Fibroblast of mammary gland (primary cell): Measurements from ENCODE around the gene RPS21.

Experiments used
- DNase-seq: peaks from one replicate; pipeline ENCODE4 v3.0.0-alpha.2; 2010; ENCODE audit warnings: low read depth
- H3K4me3 ChIP-seq: 2 replicates; pipeline ENCODE4 v1.5.1; 2011; ENCODE audit warnings: low read depth, mild to moderate bottlenecking, low read length, moderate library complexity; ENCODE audit not compliant: control insufficient read depth
- TF ChIP-seq, protein P1 (sequence below): conservative IDR thresholded peaks from 2 replicates; pipeline ENCODE4 v1.5.1; 2011; ENCODE audit warnings: low read depth, low read length, inconsistent platforms; ENCODE audit not compliant: control insufficient read depth, insufficient read depth

RPS21 gene

DNA sequence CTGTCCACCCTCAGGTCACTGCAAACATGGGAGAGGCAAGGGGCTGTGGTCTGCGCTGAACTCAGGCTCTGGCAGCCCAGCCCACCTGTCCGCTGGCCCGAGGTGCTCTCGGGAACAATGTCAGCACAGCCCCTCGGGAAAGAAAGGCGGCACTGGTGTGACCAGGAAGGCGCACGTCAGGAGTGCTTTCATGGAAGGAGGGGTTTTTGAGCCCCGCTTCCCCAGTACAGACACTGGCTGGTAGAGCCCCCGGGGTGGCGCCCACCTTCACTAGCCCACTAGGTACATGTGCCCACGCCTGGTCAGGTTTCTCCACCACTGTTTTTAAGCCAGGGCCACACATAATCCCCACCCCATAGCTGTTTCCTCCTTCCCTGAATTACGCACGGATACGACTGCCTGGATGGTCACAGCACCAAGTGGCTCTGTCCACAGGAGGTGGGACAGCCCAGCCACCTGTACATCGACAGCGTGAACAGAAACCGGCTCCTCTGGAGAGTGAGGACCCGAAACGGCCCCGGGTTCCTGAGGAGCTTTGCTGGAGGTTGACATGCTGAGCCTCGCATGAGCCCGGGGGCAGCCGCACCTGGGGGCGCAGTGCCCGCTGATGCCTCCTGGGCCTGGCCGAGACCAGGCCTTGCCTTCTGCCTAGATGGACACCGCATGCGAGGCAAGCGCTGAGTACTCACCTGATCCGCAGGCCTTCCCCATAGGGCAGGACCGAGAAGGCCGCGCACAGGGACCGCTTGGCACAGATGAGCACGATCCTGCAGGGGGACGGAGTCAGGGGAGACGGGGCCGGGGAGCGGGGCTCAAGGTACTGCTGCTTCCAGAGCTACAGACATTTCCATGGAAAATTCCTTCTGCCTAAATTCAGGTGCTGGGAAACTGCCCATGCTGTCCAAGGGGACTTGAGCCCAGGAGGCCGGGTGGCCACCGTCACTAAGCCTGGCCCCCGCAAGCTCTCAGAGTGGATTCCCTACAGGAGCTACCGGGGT is 7.6 kb downstream of the RPS21 start:
- TF ChIP-seq, protein P1, sequence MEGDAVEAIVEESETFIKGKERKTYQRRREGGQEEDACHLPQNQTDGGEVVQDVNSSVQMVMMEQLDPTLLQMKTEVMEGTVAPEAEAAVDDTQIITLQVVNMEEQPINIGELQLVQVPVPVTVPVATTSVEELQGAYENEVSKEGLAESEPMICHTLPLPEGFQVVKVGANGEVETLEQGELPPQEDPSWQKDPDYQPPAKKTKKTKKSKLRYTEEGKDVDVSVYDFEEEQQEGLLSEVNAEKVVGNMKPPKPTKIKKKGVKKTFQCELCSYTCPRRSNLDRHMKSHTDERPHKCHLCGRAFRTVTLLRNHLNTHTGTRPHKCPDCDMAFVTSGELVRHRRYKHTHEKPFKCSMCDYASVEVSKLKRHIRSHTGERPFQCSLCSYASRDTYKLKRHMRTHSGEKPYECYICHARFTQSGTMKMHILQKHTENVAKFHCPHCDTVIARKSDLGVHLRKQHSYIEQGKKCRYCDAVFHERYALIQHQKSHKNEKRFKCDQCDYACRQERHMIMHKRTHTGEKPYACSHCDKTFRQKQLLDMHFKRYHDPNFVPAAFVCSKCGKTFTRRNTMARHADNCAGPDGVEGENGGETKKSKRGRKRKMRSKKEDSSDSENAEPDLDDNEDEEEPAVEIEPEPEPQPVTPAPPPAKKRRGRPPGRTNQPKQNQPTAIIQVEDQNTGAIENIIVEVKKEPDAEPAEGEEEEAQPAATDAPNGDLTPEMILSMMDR, result no peak
- H3K4me3 ChIP-seq, result no peak overlapping the region
- no peak for DNase-seq

DNA sequence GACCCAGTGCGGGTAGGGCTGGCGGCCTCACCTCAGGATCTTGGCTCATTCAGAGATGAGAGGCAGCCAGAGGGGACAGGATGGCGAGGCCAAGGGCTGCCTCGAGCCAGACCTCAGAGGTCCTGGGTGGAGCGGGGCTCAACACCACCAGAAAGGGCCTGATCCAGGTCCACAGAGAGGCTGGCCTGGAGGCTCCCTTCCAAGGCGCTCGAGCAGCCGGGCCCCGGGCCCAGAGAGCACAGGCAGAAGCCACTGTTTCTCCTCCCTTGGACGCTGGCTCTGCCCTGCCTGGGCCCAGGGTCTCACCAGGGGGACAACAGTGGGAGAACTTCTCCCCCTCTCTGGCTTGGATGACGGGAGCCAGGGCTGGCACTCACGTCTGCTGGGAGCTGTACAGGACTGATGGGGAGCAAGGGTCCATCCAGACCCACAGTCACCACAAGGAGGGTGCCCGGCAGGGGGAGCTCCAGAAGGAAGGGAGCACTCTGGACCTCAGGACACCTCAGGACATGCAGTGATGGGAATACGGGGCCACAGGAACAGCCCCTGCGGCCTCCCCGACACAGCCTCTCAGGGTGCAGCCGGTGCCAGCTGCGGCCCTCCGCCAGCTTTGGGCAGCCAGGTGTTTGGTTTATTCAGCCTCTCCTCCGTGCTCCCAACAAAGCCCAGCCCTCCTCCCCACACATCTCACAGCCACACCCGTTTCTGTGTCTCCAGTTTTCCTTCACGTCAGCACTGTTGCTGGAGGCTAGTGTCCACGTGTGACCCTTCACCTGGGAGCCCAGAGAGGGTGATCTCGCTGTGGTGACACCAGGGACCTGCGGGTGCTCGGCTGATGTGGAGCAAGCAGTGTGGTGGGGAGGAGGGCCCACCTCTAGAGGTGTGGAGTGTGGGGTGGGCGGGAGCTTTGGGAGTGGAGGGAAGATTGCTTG is 8.7 kb downstream of the RPS21 start:
- no peak for DNase-seq
- TF ChIP-seq, protein P1, result peak; percentile 5
- H3K4me3 ChIP-seq, result no peak overlapping the region

DNA sequence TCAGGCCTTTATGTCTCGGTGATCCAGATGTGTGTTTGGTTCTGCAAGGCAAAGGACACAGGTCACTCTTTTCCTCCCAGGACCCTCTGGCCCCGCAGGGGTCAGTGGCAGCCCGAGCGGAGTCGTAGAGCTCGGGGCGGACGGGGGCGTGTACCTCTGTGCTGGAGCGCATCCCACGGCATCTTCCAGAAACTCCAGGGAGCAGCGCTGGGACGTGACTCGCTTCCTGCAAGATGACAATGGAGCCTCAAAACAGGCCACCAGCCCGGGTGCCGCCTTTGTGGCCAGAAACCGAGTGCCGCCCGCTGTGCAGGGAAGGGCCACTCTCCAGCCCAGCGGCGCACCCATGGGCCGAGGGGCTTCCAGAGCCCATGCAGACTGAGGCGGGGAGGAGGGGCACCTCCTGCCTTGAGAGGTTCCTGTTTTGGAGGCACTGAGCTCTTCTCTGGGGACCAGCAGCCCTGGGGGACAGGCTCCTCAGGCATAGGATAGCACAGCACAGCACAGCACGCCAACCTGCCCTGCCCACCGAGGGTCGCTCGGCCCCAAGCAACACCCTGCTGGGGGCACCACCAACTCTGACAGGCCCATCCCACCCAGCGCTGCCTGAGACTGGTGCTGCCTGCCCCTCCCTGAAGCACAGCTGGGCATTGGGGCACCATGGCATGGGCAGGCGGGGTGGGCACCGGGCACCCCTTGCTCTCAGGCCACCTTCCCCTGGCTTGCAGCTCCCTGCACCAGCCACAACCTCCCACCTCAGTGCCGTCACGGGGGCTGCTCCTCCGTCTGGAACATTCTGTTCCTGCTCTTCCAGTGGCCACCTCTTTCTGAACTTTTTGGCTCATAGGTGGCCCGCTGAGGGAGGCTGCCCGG is 9.7 kb downstream of the RPS21 start:
- TF ChIP-seq, protein P1, result no peak
- H3K4me3 ChIP-seq, result no peak overlapping the region
- DNase-seq, result no peak

- no peak for DNase-seq
- H3K4me3 ChIP-seq, result no peak overlapping the region
- TF ChIP-seq, protein P1, result no peak
Measured at GRCh38 chr20:62398120-62398821, 11.4 kb downstream of the RPS21 start.

GRCh38 chr20:62400021-62400420 is 13.1 kb downstream of the RPS21 start:
- H3K4me3 ChIP-seq, result no peak overlapping the region
- TF ChIP-seq, protein P1, result no peak
- DNase-seq, result no peak
